Muscle layer of colon (tissue), 2 donors: Measurements from ENCODE around the gene SULT1A3.
"Not testable (repeated sequence)": the region's sequence is repeated elsewhere in the genome, so short reads cannot be mapped to it uniquely, and the experiment has no call there.

Source experiments
- H3K27ac ChIP-seq: one replicate; pipeline ENCODE4 v1.7.0; 2013; ENCODE audit warnings: low read depth, mild to moderate bottlenecking, low read length, moderate library complexity
- H3K27me3 ChIP-seq, 2 donors: one replicate each; pipeline ENCODE4 v1.7.0; 2013; ENCODE audit warnings: low read length in 2 of 2, mild to moderate bottlenecking in 2 of 2; ENCODE audit not compliant: insufficient read depth in 2 of 2, control insufficient read depth in 1 of 2
- H3K36me3 ChIP-seq: one replicate; pipeline ENCODE4 v1.7.0; 2013; ENCODE audit warnings: mild to moderate bottlenecking, low read length; ENCODE audit not compliant: insufficient read depth
- H3K4me1 ChIP-seq: one replicate; pipeline ENCODE4 v1.7.0; 2013; ENCODE audit warnings: mild to moderate bottlenecking, low read length; ENCODE audit not compliant: insufficient read depth
- H3K4me3 ChIP-seq, 2 donors: one replicate each; pipeline ENCODE4 v1.7.0; 2013; ENCODE audit warnings: low read length in 2 of 2, low read depth in 1 of 2, mild to moderate bottlenecking in 1 of 2, moderate library complexity in 1 of 2
- H3K9ac ChIP-seq: one replicate; pipeline ENCODE4 v1.7.0; 2013; ENCODE audit warnings: low read length
- H3K9me3 ChIP-seq: one replicate; pipeline ENCODE4 v1.7.0; 2013; ENCODE audit warnings: mild to moderate bottlenecking, low read length
- donor health status: abdominal sarcoma.
- donor health status: Adenocarcinoma of cecum.

The SULT1A3 gene

GRCh38 chr16:30199049-30199448, at the start of gene SULT1A3:
TSS of gene SULT1A3 (plus strand) at chr16:30199255. CDS start at chr16:30200729, 1,474 bp downstream.
- not testable (repeated sequence) for H3K4me3 ChIP-seq, H3K9me3 ChIP-seq, H3K27ac ChIP-seq, H3K4me1 ChIP-seq, H3K27me3 ChIP-seq, H3K36me3 ChIP-seq, H3K9ac ChIP-seq

GRCh38 chr16:30151091-30151490, 48.0 kb upstream of the SULT1A3 start:
- Histone ChIP-seq H3K9ac (no peak overlapping the region), H3K4me1 (no peaks in the 10 kb centered on the region), H3K27ac (no peak overlapping the region), H3K27me3 (no peaks in the 10 kb centered on the region), H3K36me3 (no peaks in the 10 kb centered on the region), H3K4me3 (no peak overlapping the region), H3K9me3 (peaks cover 4% of the 10 kb centered on the region)

GRCh38 chr16:30152517-30152916, 46.5 kb upstream of the SULT1A3 start:
- H3K9me3 ChIP-seq = peaks cover 4% of the 10 kb centered on the region
- no peaks in the 10 kb centered on the region for H3K4me1 ChIP-seq
- H3K9ac ChIP-seq = no peak overlapping the region
- H3K36me3 ChIP-seq = no peaks in the 10 kb centered on the region
- no peak overlapping the region for H3K4me3 ChIP-seq
- H3K27ac ChIP-seq = no peak overlapping the region
- no peaks in the 10 kb centered on the region for H3K27me3 ChIP-seq

GRCh38 chr16:30155188-30155587, 43.9 kb upstream of the SULT1A3 start:
- Histone ChIP-seq H3K9me3 (no peaks in the 10 kb centered on the region), H3K36me3 (no peaks in the 10 kb centered on the region), H3K9ac (no peak overlapping the region), H3K4me1 (no peaks in the 10 kb centered on the region), H3K27ac (no peak overlapping the region), H3K4me3 (no peak overlapping the region), H3K27me3 (no peaks in the 10 kb centered on the region)

- Histone ChIP-seq H3K9me3 (no peaks in the 10 kb centered on the region), H3K27ac (no peak overlapping the region), H3K4me1 (no peaks in the 10 kb centered on the region), H3K27me3 (no peaks in the 10 kb centered on the region), H3K9ac (no peak overlapping the region), H3K4me3 (no peak overlapping the region), H3K36me3 (no peaks in the 10 kb centered on the region)
Measured at GRCh38 chr16:30157214-30157613, 41.8 kb upstream of the SULT1A3 start.

- no peak overlapping the region for H3K4me3 ChIP-seq
- no peaks in the 10 kb centered on the region for H3K4me1 ChIP-seq
- no peaks in the 10 kb centered on the region for H3K36me3 ChIP-seq
- no peaks in the 10 kb centered on the region for H3K27me3 ChIP-seq
- no peak overlapping the region for H3K27ac ChIP-seq
- no peak overlapping the region for H3K9ac ChIP-seq
- H3K9me3 ChIP-seq = no peaks in the 10 kb centered on the region
Measured at GRCh38 chr16:30163538-30163937, 35.5 kb upstream of the SULT1A3 start.

- no peak overlapping the region for H3K4me3 ChIP-seq
- no peak overlapping the region for H3K9ac ChIP-seq
- H3K9me3 ChIP-seq = no peaks in the 10 kb centered on the region
- H3K27ac ChIP-seq = no peak overlapping the region
- no peaks in the 10 kb centered on the region for H3K4me1 ChIP-seq
- no peaks in the 10 kb centered on the region for H3K27me3 ChIP-seq
- H3K36me3 ChIP-seq = no peaks in the 10 kb centered on the region
Measured at GRCh38 chr16:30166202-30166902, 32.7 kb upstream of the SULT1A3 start.

- H3K4me3 ChIP-seq, H3K36me3 ChIP-seq, H3K27ac ChIP-seq, H3K9me3 ChIP-seq, H3K27me3 ChIP-seq, H3K4me1 ChIP-seq, H3K9ac ChIP-seq: not testable (repeated sequence)
Measured at GRCh38 chr16:30168746-30169145, 30.3 kb upstream of the SULT1A3 start.

- not testable (repeated sequence) for H3K9ac ChIP-seq, H3K4me1 ChIP-seq, H3K9me3 ChIP-seq, H3K27ac ChIP-seq, H3K36me3 ChIP-seq, H3K4me3 ChIP-seq, H3K27me3 ChIP-seq
Measured at GRCh38 chr16:30169416-30169815, 29.6 kb upstream of the SULT1A3 start.

- H3K9ac ChIP-seq, H3K9me3 ChIP-seq, H3K4me1 ChIP-seq, H3K27me3 ChIP-seq, H3K36me3 ChIP-seq, H3K4me3 ChIP-seq, H3K27ac ChIP-seq: not testable (repeated sequence)
Measured at GRCh38 chr16:30170145-30170544, 28.9 kb upstream of the SULT1A3 start.

- no peaks in the 10 kb centered on the region for H3K36me3 ChIP-seq
- H3K27ac ChIP-seq = no peak overlapping the region
- H3K4me3 ChIP-seq = no peak overlapping the region
- H3K27me3 ChIP-seq = no peaks in the 10 kb centered on the region
- H3K9ac ChIP-seq = no peak overlapping the region
- H3K9me3 ChIP-seq = no peaks in the 10 kb centered on the region
- H3K4me1 ChIP-seq = no peaks in the 10 kb centered on the region
Measured at GRCh38 chr16:30173054-30173453, 26.0 kb upstream of the SULT1A3 start.

- H3K4me1 ChIP-seq, H3K27ac ChIP-seq, H3K27me3 ChIP-seq, H3K4me3 ChIP-seq, H3K36me3 ChIP-seq, H3K9me3 ChIP-seq, H3K9ac ChIP-seq: not testable (repeated sequence)
Measured at GRCh38 chr16:30176876-30177275, 22.2 kb upstream of the SULT1A3 start.
